Right atrium auricular region (tissue), 2 donors: ENCODE measurements around the gene COL8A1. TPM values are rescaled to one million over a fixed set of nuclear protein-coding genes. Genes with fewer than 3 reads are reported as not detected.
"Not testable (repeated sequence)": the region's sequence is repeated elsewhere in the genome, so short reads cannot be mapped to it uniquely, and the experiment has no call there.

Experiments
- DNase-seq: peaks from one replicate; pipeline ENCODE4 v3.0.0-alpha.2; 2019; ENCODE audit warnings: low spot score
- H3K27ac ChIP-seq, 2 donors: fragments of 200-600 bp; sonication (generic); 1 replicate in 1 of 2; 2 replicates in 1 of 2; pipeline ENCODE4 v1.5.1; 2016 to 2019
- H3K27me3 ChIP-seq, 2 donors: fragments of 200-600 bp; sonication (generic); one replicate each; pipeline versions ENCODE4 v1.5.1 to v1.6.0; 2017 to 2019
- H3K36me3 ChIP-seq: fragments of 200-600 bp; sonication (generic); one replicate; pipeline ENCODE4 v1.5.1; 2016
- H3K4me1 ChIP-seq, 2 donors: fragments of 200-600 bp; sonication (generic); one replicate each; pipeline versions ENCODE4 v1.5.1 to v1.6.0; 2017 to 2019
- H3K4me3 ChIP-seq, 2 donors: fragments of 200-600 bp; sonication (generic); 1 replicate in 1 of 2; 2 replicates in 1 of 2; pipeline ENCODE4 v1.5.1; 2017 to 2019; ENCODE audit warnings: mild to moderate bottlenecking in 1 of 2, moderate library complexity in 1 of 2
- H3K9me3 ChIP-seq, 2 donors: fragments of 200-600 bp; sonication (generic); one replicate each; pipeline ENCODE4 v1.5.1; 2019
- total RNA-seq, 2 donors: library from RNA; depleted of rRNA; stranded (reverse); fragments of >200 nt; gene quantifications; one replicate each; pipeline ENCODE4 v1.1.0, GENCODE V29; 2016
- TF ChIP-seq, protein P1 (sequence below), 2 donors: fragments of 200-600 bp; sonication (generic); IDR thresholded peaks; one replicate each; pipeline ENCODE4 v1.5.1; 2019; ENCODE audit warnings: antibody characterized with exemption in 2 of 2

The COL8A1 gene
- total RNA-seq, 2 donors from 2014 or later: 43.3 to 53.8 TPM

DNA sequence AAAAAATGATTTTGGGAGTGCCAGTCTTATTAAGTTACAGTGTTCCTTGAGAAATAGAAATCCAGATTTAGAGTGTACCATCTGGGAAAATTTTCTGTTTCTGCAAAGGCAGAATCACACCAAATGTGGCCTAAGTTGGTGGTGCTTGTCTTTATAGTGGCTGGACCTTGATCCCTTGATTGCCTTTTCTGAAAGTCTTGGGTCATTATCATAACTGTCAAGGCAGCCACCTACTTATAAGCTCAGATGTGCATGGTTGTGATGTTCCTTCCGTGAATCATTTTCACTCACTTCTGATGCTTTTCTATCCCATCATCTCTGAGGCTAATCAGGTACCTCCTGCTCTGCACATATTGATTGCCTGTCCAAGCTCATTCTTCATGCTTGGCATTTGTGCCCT is 199.3 kb downstream of the COL8A1 start:
- Histone ChIP-seq H3K27me3 (no peaks in the 10 kb centered on the region), H3K4me1 (peaks cover 0 to 8% of the 10 kb centered on the region in 2 donors), H3K4me3 (no peak overlapping the region), H3K27ac (no peak overlapping the region), H3K9me3 (no peaks in the 10 kb centered on the region), H3K36me3 (no peaks in the 10 kb centered on the region)
- TF ChIP-seq, protein P1, sequence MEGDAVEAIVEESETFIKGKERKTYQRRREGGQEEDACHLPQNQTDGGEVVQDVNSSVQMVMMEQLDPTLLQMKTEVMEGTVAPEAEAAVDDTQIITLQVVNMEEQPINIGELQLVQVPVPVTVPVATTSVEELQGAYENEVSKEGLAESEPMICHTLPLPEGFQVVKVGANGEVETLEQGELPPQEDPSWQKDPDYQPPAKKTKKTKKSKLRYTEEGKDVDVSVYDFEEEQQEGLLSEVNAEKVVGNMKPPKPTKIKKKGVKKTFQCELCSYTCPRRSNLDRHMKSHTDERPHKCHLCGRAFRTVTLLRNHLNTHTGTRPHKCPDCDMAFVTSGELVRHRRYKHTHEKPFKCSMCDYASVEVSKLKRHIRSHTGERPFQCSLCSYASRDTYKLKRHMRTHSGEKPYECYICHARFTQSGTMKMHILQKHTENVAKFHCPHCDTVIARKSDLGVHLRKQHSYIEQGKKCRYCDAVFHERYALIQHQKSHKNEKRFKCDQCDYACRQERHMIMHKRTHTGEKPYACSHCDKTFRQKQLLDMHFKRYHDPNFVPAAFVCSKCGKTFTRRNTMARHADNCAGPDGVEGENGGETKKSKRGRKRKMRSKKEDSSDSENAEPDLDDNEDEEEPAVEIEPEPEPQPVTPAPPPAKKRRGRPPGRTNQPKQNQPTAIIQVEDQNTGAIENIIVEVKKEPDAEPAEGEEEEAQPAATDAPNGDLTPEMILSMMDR (IDR thresholded peaks at IDR 0.05): no peak
- no peak for DNase-seq

DNA sequence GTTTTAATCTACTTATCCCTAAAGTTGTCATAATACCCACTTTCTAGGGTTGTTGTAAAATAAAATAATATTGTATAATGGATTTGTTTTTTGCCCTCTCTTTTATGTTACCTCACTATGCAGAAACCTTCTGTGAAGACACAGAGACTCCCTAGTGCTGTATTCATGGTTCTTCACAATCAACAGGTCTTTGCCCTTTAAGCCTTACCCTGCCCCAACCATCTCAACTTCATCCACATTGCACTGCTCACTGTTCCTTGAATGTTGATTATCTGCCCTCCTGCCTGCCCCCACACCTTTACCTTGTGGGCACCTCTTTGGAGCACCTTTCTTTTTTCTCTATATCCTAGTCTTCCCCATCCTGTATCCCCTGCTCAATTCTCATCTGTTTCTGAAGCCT is 200.4 kb downstream of the COL8A1 start:
- no peaks in the 10 kb centered on the region for H3K9me3 ChIP-seq
- H3K4me3 ChIP-seq: no peak overlapping the region
- H3K27ac ChIP-seq: no peak overlapping the region
- H3K4me1 ChIP-seq: peaks cover 0 to 13% of the 10 kb centered on the region in 2 donors
- DNase-seq: no peak
- H3K36me3 ChIP-seq: no peaks in the 10 kb centered on the region
- H3K27me3 ChIP-seq: no peaks in the 10 kb centered on the region
- TF ChIP-seq, protein P1 (IDR thresholded peaks at IDR 0.05): no peak

DNA sequence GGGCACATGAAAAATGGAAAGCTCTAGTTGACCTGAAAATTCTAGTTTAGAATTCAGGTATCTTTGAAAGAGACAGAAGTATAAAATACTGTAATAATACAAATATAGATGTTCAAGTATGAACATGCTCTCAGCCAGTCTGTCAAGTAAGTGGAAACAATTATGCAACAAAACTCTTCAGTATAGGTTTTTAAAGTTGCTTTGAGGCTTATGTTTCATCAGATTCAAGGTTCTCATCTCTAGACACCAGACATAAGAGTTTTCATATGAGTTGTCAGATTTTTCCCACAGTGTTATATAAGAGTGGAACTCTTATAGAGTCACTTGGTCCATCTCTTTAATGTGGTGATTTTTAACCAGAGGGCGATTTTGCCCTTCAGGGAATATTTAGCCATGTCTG is 201.2 kb downstream of the COL8A1 start:
- no peak for DNase-seq
- H3K27ac ChIP-seq: no peak overlapping the region
- H3K36me3 ChIP-seq: no peaks in the 10 kb centered on the region
- no peaks in the 10 kb centered on the region for H3K27me3 ChIP-seq
- H3K4me3 ChIP-seq: no peak overlapping the region
- TF ChIP-seq, protein P1 (IDR thresholded peaks at IDR 0.05): no peak
- no peaks in the 10 kb centered on the region for H3K9me3 ChIP-seq
- H3K4me1 ChIP-seq: peaks cover 0 to 22% of the 10 kb centered on the region in 2 donors

DNA sequence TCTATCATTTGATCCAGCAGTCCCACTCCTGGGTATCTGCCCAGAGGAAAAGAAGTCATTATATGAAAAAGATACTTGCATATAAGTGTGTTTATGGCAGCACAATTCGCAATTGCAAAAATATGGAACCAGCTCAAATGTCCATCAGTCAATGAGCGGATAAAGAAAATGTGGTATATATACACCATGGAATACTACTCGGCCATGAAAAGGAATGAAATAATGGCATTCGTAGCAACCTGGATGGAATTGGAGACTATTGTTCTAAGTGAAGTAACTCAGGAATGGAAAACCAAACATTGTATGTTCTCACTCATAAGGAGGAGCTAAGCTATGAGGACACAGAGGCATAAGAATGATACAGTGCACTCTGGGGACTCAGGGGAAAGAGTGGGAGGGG is 203.6 kb downstream of the COL8A1 start:
- not testable (repeated sequence) for H3K27me3 ChIP-seq, H3K27ac ChIP-seq, H3K9me3 ChIP-seq, H3K4me3 ChIP-seq, DNase-seq, H3K36me3 ChIP-seq
- H3K4me1 ChIP-seq: peaks cover 0 to 45% of the 10 kb centered on the region in 2 donors

DNA sequence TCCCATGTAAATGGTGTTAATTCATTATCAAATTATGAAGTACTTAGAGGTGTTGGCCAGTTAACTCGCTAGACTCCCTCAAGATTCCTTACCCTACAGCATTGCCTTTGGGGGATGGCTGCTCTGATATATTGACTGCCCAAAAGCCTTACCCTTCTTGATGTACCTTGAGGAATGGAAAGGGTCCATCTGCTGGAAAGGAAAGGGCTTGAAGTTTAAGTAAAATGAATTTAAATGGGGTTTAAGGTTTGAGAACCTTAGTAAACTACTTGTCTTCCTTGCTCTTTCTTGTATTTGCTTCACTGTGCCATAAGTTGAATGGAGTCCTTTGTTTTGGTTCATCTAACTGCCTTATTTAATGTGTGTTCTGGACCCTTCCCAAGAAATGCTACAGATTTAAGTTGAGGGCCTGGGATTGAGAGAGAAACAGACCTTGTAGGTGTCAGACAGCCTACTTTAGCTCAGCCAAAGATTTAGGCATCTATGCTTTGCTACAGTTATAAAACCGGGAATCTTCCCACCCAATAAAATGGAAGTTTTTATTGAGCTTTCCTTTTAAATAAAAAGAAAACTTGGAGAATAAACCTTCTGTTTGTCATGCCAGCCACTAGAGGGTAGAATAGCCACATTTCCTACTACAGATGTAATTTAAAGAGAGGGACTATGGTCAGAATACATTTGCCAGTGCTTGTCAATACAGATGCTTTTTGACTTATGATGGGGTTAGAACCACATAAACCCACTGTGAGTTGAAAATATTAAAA is 204.6 kb downstream of the COL8A1 start:
- no peak for DNase-seq
- Histone ChIP-seq H3K27me3 (no peaks in the 10 kb centered on the region), H3K4me1 (peaks cover 0 to 52% of the 10 kb centered on the region in 2 donors), H3K9me3 (no peaks in the 10 kb centered on the region), H3K36me3 (no peaks in the 10 kb centered on the region), H3K27ac (peak overlapping the region; percentile 74), H3K4me3 (no peak overlapping the region)
- TF ChIP-seq, protein P1 (IDR thresholded peaks at IDR 0.05): peak; percentile 66 to 81

DNA sequence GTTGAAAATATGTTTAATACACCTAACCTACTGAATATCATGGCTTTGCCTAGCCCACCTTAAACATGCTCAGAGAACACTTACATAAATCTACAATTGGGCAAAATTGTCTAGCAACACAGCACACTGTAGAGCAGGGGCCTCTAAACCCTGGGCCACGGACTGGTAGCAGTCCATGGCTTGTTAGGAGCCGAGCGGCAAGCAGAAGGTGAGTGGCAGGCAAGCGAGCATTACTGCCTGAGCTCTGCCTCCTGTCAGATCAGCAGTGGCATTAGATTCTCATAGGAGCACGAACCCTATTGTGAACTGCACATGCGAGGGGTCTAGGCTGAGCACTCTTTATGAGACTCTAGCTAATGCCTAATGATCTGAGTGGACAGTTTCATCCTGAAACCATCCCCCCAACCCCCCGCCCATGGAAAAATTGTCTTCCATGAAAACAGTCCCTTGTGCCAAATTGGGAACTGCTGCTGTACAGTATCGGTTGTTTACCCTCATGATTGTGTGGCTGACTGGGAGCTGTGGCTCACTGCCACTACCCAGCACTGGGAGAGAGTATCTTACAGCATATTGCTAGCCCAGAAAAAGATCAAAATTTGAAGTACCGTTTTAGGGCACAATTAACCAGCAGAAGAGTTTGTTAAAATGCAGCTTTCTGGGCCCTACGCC is 205.3 kb downstream of the COL8A1 start:
- Histone ChIP-seq H3K27me3 (no peaks in the 10 kb centered on the region), H3K36me3 (no peaks in the 10 kb centered on the region), H3K4me3 (no peak overlapping the region), H3K4me1 (peaks cover 0 to 59% of the 10 kb centered on the region in 2 donors), H3K9me3 (no peaks in the 10 kb centered on the region), H3K27ac (peak overlapping the region; percentile 74)
- TF ChIP-seq, protein P1 (IDR thresholded peaks at IDR 0.05): peak in 1 of 2 donors; percentile 28
- no peak for DNase-seq
